ENCODE data around the gene PPP6C.

DNA sequence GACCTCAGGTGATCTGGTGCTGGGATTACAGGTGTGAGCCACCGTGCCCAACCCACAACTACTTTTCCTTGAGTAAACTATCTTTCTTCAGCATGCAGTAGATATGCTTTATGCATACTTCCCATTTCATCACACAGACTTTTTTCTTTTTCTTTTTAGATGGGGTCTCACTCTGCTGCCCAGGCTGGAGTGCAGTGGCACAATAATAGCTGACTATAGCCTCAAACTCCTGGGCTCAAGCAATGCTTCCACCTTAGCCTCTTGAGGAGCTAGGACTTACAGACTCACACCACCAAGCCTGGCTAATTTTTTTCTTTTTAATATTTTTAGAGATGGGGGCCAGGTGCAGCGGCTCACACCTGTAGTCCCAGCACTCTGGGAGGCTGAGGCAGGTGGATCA is 22.8 kb downstream of the PPP6C start:
- no peak for TF ChIP-seq EZH2phosphoT487 (IDR thresholded peaks at IDR 0.05; ENCODE audit: low read depth)
- no peak for TF ChIP-seq CTCF (IDR thresholded peaks at IDR 0.05; ENCODE audit: low read depth, low read length)
